ENCODE measurements around the gene RPA3. TPM values are rescaled to one million over a fixed set of nuclear protein-coding genes. Genes with fewer than 3 reads are reported as not detected.

Gene RPA3
- total RNA-seq, 3 donors from 2014 or later (not counting 1 experiment from before 2014, with no cell fraction given) = 14.2 to 25.9 (median 22.6) TPM

DNA sequence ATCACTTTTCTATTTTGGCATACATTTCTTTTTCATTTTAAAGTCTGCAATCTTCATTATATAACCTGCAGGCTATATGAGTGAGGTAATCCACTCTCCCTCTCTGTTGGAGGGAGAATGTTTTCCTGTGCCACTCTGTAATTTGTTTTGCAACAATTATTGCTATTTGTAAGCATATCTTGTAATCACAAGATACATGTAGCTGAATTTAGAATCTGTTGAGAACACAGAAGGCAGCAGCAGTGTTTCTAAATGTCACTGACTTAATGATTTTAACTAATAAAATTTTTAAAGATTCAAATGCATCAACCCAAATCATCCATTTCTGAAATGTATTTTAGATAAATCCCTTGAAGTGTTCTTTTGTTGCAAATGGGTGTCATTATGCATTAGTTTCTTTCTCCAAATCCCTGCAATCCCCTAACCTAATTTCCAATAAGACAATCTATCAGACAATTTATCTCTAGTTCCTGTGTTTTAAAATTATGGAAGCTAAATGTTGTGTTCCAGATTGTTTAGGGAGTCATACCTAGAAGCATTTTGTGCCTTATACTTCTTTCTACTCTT, 97.7 kb downstream of the RPA3 start:
- no peak overlapping the region for H3K4me3 Mint-ChIP-seq
- Histone ChIP-seq H3K27me3 (ENCODE audit: control insufficient read depth, insufficient read depth, low read length) (no peaks in the 10 kb centered on the region), H3K27ac (ENCODE audit: low read length) (no peak overlapping the region), H3K4me3 (ENCODE audit: low read length) (no peak overlapping the region), H3K9me3 (ENCODE audit: control insufficient read depth, insufficient read depth, low read length) (no peaks in the 10 kb centered on the region), H3K36me3 (ENCODE audit: control insufficient read depth, insufficient read depth, low read length) (no peaks in the 10 kb centered on the region), H3K4me1 (ENCODE audit: control insufficient read depth, insufficient read depth, low read length) (no peaks in the 10 kb centered on the region)
- TF ChIP-seq, protein P1, sequence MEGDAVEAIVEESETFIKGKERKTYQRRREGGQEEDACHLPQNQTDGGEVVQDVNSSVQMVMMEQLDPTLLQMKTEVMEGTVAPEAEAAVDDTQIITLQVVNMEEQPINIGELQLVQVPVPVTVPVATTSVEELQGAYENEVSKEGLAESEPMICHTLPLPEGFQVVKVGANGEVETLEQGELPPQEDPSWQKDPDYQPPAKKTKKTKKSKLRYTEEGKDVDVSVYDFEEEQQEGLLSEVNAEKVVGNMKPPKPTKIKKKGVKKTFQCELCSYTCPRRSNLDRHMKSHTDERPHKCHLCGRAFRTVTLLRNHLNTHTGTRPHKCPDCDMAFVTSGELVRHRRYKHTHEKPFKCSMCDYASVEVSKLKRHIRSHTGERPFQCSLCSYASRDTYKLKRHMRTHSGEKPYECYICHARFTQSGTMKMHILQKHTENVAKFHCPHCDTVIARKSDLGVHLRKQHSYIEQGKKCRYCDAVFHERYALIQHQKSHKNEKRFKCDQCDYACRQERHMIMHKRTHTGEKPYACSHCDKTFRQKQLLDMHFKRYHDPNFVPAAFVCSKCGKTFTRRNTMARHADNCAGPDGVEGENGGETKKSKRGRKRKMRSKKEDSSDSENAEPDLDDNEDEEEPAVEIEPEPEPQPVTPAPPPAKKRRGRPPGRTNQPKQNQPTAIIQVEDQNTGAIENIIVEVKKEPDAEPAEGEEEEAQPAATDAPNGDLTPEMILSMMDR (IDR thresholded peaks at IDR 0.05) = no peak
- intact Hi-C loops (cut with micrococcal nuclease) = no loop called here
- H3K9me3 Mint-ChIP-seq = peaks cover 0 to 1% of the 10 kb centered on the region in 2 donors
- no peak overlapping the region for H3K27ac Mint-ChIP-seq
- no peaks in the 10 kb centered on the region for H3K36me3 Mint-ChIP-seq
- no peaks in the 10 kb centered on the region for H3K4me1 Mint-ChIP-seq
- H3K27me3 Mint-ChIP-seq (ENCODE audit: low read depth in 2 of 2) = peaks cover 13 to 16% of the 10 kb centered on the region in 2 donors
- no peak for DNase-seq
- no peak for ATAC-seq

DNA sequence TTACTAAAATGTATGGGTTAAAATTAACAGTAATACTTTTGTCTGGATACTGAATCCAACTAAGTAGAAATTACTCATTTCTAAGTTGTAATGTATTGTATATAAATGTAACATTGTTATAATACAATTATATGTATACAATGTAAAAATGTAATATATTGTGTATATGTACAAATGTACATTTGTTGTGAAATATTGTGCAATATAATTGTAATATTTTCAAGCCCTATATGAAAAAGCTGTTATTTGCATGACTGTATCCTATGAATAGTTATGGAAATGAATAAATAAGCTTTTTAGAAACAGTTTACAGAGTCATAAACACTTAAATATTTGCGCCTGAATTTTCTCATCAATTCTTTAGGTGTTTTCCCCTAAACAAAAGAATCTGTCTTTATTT, 98.2 kb downstream of the RPA3 start:
- TF ChIP-seq, protein P1 (IDR thresholded peaks at IDR 0.05) = no peak
- intact Hi-C loops (cut with micrococcal nuclease) = no loop called here
- H3K27me3 Mint-ChIP-seq (ENCODE audit: low read depth in 2 of 2) = peaks cover 13 to 16% of the 10 kb centered on the region in 2 donors
- Histone ChIP-seq H3K9me3 (ENCODE audit: control insufficient read depth, insufficient read depth, low read length) (no peaks in the 10 kb centered on the region), H3K27ac (ENCODE audit: low read length) (no peak overlapping the region), H3K36me3 (ENCODE audit: control insufficient read depth, insufficient read depth, low read length) (no peaks in the 10 kb centered on the region), H3K4me1 (ENCODE audit: control insufficient read depth, insufficient read depth, low read length) (no peaks in the 10 kb centered on the region), H3K27me3 (ENCODE audit: control insufficient read depth, insufficient read depth, low read length) (no peaks in the 10 kb centered on the region), H3K4me3 (ENCODE audit: low read length) (no peak overlapping the region)
- no peaks in the 10 kb centered on the region for H3K9me3 Mint-ChIP-seq
- H3K4me1 Mint-ChIP-seq = no peaks in the 10 kb centered on the region
- H3K36me3 Mint-ChIP-seq = no peaks in the 10 kb centered on the region
- no peak for ATAC-seq
- no peak for DNase-seq
- H3K4me3 Mint-ChIP-seq = no peak overlapping the region
- WGBS (ENCODE audit: insufficient coverage) = 100% methylated on average over 1 of the region's 1 CpG
- no peak overlapping the region for H3K27ac Mint-ChIP-seq

DNA sequence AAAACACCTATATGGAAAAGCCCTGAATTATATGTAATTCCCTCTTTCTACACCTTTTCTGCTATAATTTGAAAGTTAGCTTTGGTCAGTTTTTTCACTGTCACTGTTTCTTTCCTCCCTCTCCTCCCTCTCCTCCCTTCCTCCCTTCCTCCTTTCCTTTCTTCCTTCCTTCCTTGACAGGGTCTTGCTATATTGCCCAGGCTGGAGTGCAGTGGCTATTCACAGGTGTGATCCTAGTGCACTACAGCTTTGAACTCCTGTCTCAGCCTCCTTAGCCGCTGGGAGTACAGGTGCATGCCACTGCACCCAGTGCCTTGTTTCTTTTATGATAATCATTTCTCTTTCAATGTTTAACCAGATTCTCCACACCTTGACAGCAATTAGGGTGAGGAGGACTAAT, 100.0 kb downstream of the RPA3 start:
- no peaks in the 10 kb centered on the region for H3K4me1 ChIP-seq (ENCODE audit: control insufficient read depth, insufficient read depth, low read length)
- TF ChIP-seq, protein P1 (IDR thresholded peaks at IDR 0.05) = no peak
- no peak for ATAC-seq
- H3K4me3 ChIP-seq (ENCODE audit: low read length) = no peak overlapping the region
- H3K36me3 Mint-ChIP-seq = no peaks in the 10 kb centered on the region
- H3K4me3 Mint-ChIP-seq = no peak overlapping the region
- no peak overlapping the region for H3K27ac ChIP-seq (ENCODE audit: low read length)
- no peak overlapping the region for H3K27ac Mint-ChIP-seq
- no peaks in the 10 kb centered on the region for H3K9me3 ChIP-seq (ENCODE audit: control insufficient read depth, insufficient read depth, low read length)
- intact Hi-C loops (cut with micrococcal nuclease) = no loop called here
- no peaks in the 10 kb centered on the region for H3K4me1 Mint-ChIP-seq
- H3K27me3 ChIP-seq (ENCODE audit: control insufficient read depth, insufficient read depth, low read length) = no peaks in the 10 kb centered on the region
- H3K36me3 ChIP-seq (ENCODE audit: control insufficient read depth, insufficient read depth, low read length) = no peaks in the 10 kb centered on the region
- H3K27me3 Mint-ChIP-seq (ENCODE audit: low read depth in 2 of 2) = peaks cover 10% of the 10 kb centered on the region in 2 donors
- H3K9me3 Mint-ChIP-seq = no peaks in the 10 kb centered on the region
- DNase-seq = no peak
- 100% methylated on average over 1 of the region's 1 CpG for WGBS (ENCODE audit: insufficient coverage)

DNA sequence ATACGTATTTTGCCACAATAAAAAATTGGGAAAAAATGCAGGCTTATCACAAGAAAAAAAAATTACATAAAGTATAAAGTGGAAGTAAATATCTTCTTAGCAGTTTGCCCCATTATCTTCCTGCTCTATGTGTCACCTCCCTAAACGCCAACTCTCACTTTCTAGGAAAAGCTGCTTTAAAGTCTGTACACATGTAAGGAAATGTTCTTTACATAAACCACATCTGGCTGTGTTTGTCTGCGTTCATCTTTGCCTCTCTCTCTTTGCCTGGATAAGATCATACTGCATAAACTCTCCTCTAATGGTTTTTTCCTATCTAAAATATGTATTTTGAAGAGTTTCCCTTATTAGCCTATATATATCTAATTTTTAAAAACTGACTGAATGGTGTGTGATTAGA, 100.9 kb downstream of the RPA3 start:
- no peaks in the 10 kb centered on the region for H3K36me3 Mint-ChIP-seq
- H3K27ac Mint-ChIP-seq = no peak overlapping the region
- Histone ChIP-seq H3K9me3 (ENCODE audit: control insufficient read depth, insufficient read depth, low read length) (no peaks in the 10 kb centered on the region), H3K36me3 (ENCODE audit: control insufficient read depth, insufficient read depth, low read length) (no peaks in the 10 kb centered on the region), H3K27me3 (ENCODE audit: control insufficient read depth, insufficient read depth, low read length) (no peaks in the 10 kb centered on the region), H3K27ac (ENCODE audit: low read length) (no peak overlapping the region), H3K4me3 (ENCODE audit: low read length) (no peak overlapping the region), H3K4me1 (ENCODE audit: control insufficient read depth, insufficient read depth, low read length) (no peaks in the 10 kb centered on the region)
- no peaks in the 10 kb centered on the region for H3K9me3 Mint-ChIP-seq
- no peak for DNase-seq
- peaks cover 7 to 10% of the 10 kb centered on the region in 2 donors for H3K27me3 Mint-ChIP-seq (ENCODE audit: low read depth in 2 of 2)
- intact Hi-C loops (cut with micrococcal nuclease) = no loop called here
- H3K4me1 Mint-ChIP-seq = no peaks in the 10 kb centered on the region
- TF ChIP-seq, protein P1 (IDR thresholded peaks at IDR 0.05) = no peak
- no peak for ATAC-seq
- no peak overlapping the region for H3K4me3 Mint-ChIP-seq
- WGBS (ENCODE audit: insufficient coverage) = 86% methylated on average over 1 of the region's 3 CpGs
